Measurements from ENCODE around the gene PRDX4.

The PRDX4 gene

DNA sequence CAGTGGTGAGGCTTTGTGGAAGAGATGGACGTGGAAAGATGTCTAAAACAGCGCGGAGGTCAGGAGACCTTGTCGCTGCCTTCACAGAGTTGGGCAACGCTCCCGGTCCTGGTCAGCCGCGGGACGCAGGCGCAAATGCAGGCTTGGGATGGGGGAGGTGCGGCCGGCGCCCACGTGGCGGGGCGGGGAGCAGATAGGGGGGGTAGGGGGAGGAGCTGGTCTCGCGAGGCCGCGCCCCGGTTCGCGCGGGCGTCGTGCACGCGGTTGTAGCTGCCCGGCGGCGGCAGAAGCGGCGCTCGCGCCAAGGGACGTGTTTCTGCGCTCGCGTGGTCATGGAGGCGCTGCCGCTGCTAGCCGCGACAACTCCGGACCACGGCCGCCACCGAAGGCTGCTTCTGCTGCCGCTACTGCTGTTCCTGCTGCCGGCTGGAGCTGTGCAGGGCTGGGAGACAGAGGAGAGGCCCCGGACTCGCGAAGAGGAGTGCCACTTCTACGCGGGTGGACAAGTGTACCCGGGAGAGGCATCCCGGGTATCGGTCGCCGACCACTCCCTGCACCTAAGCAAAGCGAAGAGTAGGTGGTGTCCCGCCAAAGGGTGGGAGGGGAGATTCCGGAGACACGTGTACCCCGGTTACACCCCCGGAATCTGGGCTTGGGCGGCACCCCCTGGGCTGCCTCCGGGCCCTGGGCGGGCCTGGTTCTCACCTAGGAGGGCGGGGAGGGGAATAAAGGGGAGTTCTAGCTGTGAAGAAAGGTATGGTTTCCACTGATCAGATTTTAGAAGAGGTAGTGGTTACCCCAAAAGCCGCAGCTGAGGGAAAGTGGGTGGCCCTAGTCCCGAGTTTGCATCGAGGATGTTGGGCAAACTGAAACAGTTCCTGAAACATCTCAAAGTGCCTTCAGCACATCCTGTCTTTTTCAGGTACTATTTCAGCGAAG, at the start of gene PRDX4:
TSS of gene PRDX4 (plus strand) at position 255 of the 939 bp plus-strand sequence. CDS start at position 333, 78 bp downstream.
- DNase-seq, result peak; percentile 87
- peak within 1 kb of the TSS; percentile 76 for H3K27ac ChIP-seq

DNA sequence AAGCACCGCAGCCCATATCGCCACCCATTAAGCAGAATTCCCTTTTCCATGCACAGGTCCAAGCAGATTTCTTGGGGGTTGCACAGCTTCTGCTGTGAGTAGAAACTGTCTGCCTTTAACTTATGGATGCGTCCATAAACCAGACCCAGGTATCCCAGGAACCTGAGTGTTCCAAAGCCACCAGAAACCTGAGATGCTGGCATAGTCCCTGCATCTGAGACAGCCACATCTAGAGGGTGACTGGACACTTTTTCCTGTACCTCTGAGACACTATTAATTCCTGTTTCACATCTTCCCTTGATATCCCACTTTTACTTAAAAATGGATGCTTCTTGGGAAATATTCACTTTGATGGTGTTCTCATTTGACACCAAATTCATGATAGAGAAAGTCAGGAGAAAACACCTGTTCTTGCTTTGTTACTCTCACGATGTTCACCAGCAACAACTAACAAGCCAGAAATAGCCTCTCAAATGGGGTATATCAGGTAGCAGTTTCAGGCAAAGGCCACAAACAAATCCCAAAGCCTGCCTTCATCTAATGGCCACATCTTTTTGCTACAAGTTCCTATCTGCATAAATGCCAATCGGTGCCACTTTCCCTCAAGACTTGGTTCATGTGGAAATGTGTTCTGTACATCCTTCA, 45.5 kb upstream of the PRDX4 start:
- H3K36me3 ChIP-seq, result no peaks in the 10 kb centered on the region

More for the DNA sequence above, at the start of gene PRDX4:
- Histone ChIP-seq H3K36me3 (no peaks in the 10 kb centered on the region; the same call in 1 of the 2 replicates), H3K27me3 (ENCODE audit: insufficient read depth, low read depth, severe bottlenecking) (peaks cover 11% of the 10 kb centered on the region), H3K4me3 (ENCODE audit: low read depth, low read length) (peak within 1 kb of the TSS; percentile 70), H3K9me3 (ENCODE audit: severe bottlenecking) (no peaks in the 10 kb centered on the region)
- TF ChIP-seq, protein P1, sequence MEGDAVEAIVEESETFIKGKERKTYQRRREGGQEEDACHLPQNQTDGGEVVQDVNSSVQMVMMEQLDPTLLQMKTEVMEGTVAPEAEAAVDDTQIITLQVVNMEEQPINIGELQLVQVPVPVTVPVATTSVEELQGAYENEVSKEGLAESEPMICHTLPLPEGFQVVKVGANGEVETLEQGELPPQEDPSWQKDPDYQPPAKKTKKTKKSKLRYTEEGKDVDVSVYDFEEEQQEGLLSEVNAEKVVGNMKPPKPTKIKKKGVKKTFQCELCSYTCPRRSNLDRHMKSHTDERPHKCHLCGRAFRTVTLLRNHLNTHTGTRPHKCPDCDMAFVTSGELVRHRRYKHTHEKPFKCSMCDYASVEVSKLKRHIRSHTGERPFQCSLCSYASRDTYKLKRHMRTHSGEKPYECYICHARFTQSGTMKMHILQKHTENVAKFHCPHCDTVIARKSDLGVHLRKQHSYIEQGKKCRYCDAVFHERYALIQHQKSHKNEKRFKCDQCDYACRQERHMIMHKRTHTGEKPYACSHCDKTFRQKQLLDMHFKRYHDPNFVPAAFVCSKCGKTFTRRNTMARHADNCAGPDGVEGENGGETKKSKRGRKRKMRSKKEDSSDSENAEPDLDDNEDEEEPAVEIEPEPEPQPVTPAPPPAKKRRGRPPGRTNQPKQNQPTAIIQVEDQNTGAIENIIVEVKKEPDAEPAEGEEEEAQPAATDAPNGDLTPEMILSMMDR (IDR thresholded peaks at IDR 0.05; ENCODE audit: low read depth, low read length), result no peak

DNA sequence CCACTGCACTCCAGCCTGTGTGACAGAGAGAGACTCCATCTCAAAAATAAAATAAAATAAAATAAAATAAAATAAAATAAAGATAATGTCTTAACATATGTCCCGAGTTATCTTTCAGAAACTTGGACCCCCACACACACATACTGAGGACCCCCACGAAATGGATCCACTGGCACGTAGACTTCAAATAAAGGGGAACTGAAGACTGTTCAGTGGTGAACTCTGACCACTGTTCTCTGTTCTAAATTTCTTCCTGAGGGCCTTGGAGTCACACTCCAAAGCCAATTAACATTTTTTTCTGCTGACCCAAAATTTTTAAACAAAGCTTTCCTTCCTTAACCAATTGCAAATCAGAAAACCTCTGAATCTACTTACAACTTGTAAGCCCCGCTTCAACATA, 43.5 kb upstream of the PRDX4 start:
- Histone ChIP-seq H3K9me3 (ENCODE audit: severe bottlenecking) (no peaks in the 10 kb centered on the region), H3K4me3 (ENCODE audit: low read depth, low read length) (no peak overlapping the region), H3K27ac (no peak overlapping the region), H3K27me3 (ENCODE audit: insufficient read depth, low read depth, severe bottlenecking) (peaks cover 12% of the 10 kb centered on the region), H3K36me3 (no peaks in the 10 kb centered on the region)
- no peak for DNase-seq
- TF ChIP-seq, protein P1 (IDR thresholded peaks at IDR 0.05; ENCODE audit: low read depth, low read length), result no peak

More for the DNA sequence above, 45.5 kb upstream of the PRDX4 start:
- Histone ChIP-seq H3K27me3 (ENCODE audit: insufficient read depth, low read depth, severe bottlenecking) (peaks cover 14% of the 10 kb centered on the region), H3K27ac (no peak overlapping the region), H3K9me3 (ENCODE audit: severe bottlenecking) (no peaks in the 10 kb centered on the region), H3K4me3 (ENCODE audit: low read depth, low read length) (no peak overlapping the region)
- TF ChIP-seq, protein P1 (IDR thresholded peaks at IDR 0.05; ENCODE audit: low read depth, low read length), result no peak
- no peak for DNase-seq

DNA sequence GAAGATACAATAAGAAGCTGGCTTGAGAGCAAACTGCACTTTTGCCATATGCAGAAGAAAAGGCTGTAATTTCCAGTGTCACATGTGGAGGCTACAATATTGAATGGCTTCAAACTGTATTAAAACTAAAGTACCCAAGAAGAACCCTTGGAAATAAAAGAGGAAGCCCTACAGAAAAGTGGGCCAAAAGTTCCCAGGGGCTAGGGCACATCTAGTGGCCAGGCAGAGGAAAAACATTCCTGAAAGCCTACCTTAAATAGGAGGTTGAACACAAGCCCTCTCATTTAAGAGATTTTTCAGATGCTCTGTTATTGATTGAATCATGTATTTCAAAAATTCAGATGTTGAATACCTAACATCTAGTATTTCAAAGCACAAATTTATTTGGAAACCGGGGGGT, 40.6 kb upstream of the PRDX4 start:
- TF ChIP-seq, protein P1 (IDR thresholded peaks at IDR 0.05; ENCODE audit: low read depth, low read length), result no peak
- DNase-seq, result no peak
- Histone ChIP-seq H3K36me3 (no peaks in the 10 kb centered on the region), H3K4me3 (ENCODE audit: low read depth, low read length) (no peak overlapping the region), H3K27ac (no peak overlapping the region), H3K9me3 (ENCODE audit: severe bottlenecking) (no peaks in the 10 kb centered on the region), H3K27me3 (ENCODE audit: insufficient read depth, low read depth, severe bottlenecking) (peaks cover 18% of the 10 kb centered on the region)

DNA sequence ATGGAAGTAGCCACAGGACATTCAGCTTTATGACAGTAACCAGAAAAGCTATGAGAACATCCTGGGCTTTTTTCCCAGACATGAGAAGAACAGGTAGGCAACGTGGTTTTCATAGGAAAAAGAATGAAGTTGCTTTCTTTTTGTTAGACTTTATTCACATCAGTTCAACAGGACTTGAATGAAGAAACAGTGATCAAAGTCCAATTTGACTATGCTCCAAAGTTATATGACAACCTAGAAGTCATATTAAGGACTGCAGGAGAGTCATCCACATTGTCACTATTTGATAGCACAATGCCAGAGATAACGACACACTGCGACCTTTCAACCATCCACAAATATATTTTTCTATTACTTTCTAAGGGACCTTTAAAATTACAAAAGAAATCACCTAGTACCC, 39.2 kb upstream of the PRDX4 start:
- Histone ChIP-seq H3K9me3 (ENCODE audit: severe bottlenecking) (no peaks in the 10 kb centered on the region), H3K4me3 (ENCODE audit: low read depth, low read length) (no peak overlapping the region), H3K27me3 (ENCODE audit: insufficient read depth, low read depth, severe bottlenecking) (peaks cover 18% of the 10 kb centered on the region), H3K27ac (no peak overlapping the region), H3K36me3 (no peaks in the 10 kb centered on the region)
- TF ChIP-seq, protein P1 (IDR thresholded peaks at IDR 0.05; ENCODE audit: low read depth, low read length), result no peak
- no peak for DNase-seq

All from WERI-Rb-1 (cell line).